ENCODE data around the gene MYLK2. TPM values are rescaled to one million over a fixed set of nuclear protein-coding genes. Genes with fewer than 3 reads are reported as not detected.

Gene MYLK2
- total and polyA plus RNA-seq, 10 of the 15 experiments (the other 5 are each of a cell fraction or from before 2014, with no cell fraction given) = 0.04 to 0.67 (median 0.18) TPM; not detected in 1

GRCh38 chr20:31836853-31837608, 17.9 kb downstream of the MYLK2 start:
- intact Hi-C loops (cut with micrococcal nuclease; ENCODE audit: unreplicated experiment) = no loop called here
- TF ChIP-seq EGR1 (IDR thresholded peaks at IDR 0.05; ENCODE audit: borderline replicate concordance in 1 of 2, low read depth in 2 of 2, low read length in 2 of 2) (no peak), KAT2A (conservative IDR thresholded peaks at IDR 0.05; ENCODE audit: control insufficient read depth, low read depth, low read length) (no peak), ATF3 (IDR thresholded peaks at IDR 0.05; ENCODE audit: borderline replicate concordance, extremely low read depth, low read depth, low read length) (no peak), BCLAF1 (IDR thresholded peaks at IDR 0.05) (no peak)

More at GRCh38 chr20:31836853-31837608, 17.9 kb downstream of the MYLK2 start:
- BruUV-seq (replicated peaks) = no TSS peak
- no peak overlapping the region for H3K4me3 ChIP-seq
- H3K79me2 ChIP-seq (ENCODE audit: control insufficient read depth, insufficient read depth, low read length) = no peaks in the 10 kb centered on the region
- no peak overlapping the region for H3K27ac ChIP-seq (ENCODE audit: control insufficient read depth, insufficient read depth)
- ChIA-PET RAD21 (ENCODE audit: unreplicated experiment) (interaction anchor here (0.5 to 1.1 kb wide), 2 partner anchors 9 to 657 kb away, joined by 3 to 4 read pairs; no protein-coding TSS in a partner anchor), SMC1A (ENCODE audit: uncharacterized antibody, unreplicated experiment) (interaction anchor here (1.1 to 2.9 kb wide), 3 partner anchors 11 to 255 kb away, joined by 3 to 13 read pairs (median 4); no protein-coding TSS in a partner anchor), POLR2A (no interaction called here), CTCF (interaction anchor here (1.0 to 5.7 kb wide), 7 partner anchors 10 to 273 kb away, joined by 3 to 37 read pairs (median 15); partner anchors contain the start of gene PDRG1)
- no peaks in the 10 kb centered on the region for H3K9me3 ChIP-seq (replicated peaks; ENCODE audit: control insufficient read depth, insufficient read depth, low read length)
- WGBS (ENCODE audit: insufficient coverage, insufficient replicate concordance, low lambda C conversion rate, missing lambda C conversion rate) = 73% methylated on average over 5 of the region's 5 CpGs
- in situ Hi-C loops (cut with MboI) = no loop called here
- DNase-seq (ENCODE audit: low read depth, low spot score) = no peak
- no peak overlapping the region for H2AFZ ChIP-seq (ENCODE audit: control insufficient read depth, low read depth, low read length)
- H3K36me3 ChIP-seq (ENCODE audit: control insufficient read depth in 2 of 2, insufficient read depth in 2 of 2, low read length in 1 of 2) = no peaks in the 10 kb centered on the region; a peak in 1 of 4 replicates
- H3K4me1 ChIP-seq (ENCODE audit: control insufficient read depth, insufficient read depth, low read length) = peaks cover 8% of the 10 kb centered on the region; the same call in 1 of the 2 replicates
- H3K4me2 ChIP-seq (ENCODE audit: control insufficient read depth, insufficient read depth) = no peak overlapping the region
- H3K27me3 ChIP-seq (replicated peaks in 1 of 2; ENCODE audit: control insufficient read depth in 2 of 2, insufficient read depth in 2 of 2, low read length in 1 of 2) = no peaks in the 10 kb centered on the region
- FAIRE-seq = no peak
- no peak overlapping the region for H3K9ac ChIP-seq (ENCODE audit: control insufficient read depth, insufficient read depth, low read length)
- ATAC-seq = no peak
- H4K20me1 ChIP-seq (ENCODE audit: control insufficient read depth, insufficient read depth) = no peaks in the 10 kb centered on the region

Data from GM12878 (cell line).